Measurements from ENCODE around the gene PTPRN2.

Gene PTPRN2

GRCh38 chr7:157577796-157578339 lies 1009.8 kb downstream of the PTPRN2 start:
- ChIA-PET CTCF (no interaction called here), POLR2A (no interaction called here)
- no peak for DNase-seq (ENCODE audit: extremely low spot score)
- no peak for TF ChIP-seq CTBP1 (IDR thresholded peaks at IDR 0.05; ENCODE audit: borderline replicate concordance)
- no peak for TF ChIP-seq FOXK2 (IDR thresholded peaks at IDR 0.05)
- no peak for TF ChIP-seq SUZ12 (IDR thresholded peaks at IDR 0.05)
- no peak for TF ChIP-seq SP1 (IDR thresholded peaks at IDR 0.05)
- TF ChIP-seq BHLHE40 (IDR thresholded peaks at IDR 0.05; ENCODE audit: borderline replicate concordance), result no peak
- TF ChIP-seq NFRKB (IDR thresholded peaks at IDR 0.05), result no peak
- no peak for TF ChIP-seq ARNT (IDR thresholded peaks at IDR 0.05)
- no peak for TF ChIP-seq LEF1 (IDR thresholded peaks at IDR 0.05; ENCODE audit: borderline replicate concordance)

- DNase-seq (ENCODE audit: extremely low spot score), result no peak
- CTCF ChIA-PET, result no interaction called here
- POLR2A ChIA-PET, result no interaction called here
- no peak for TF ChIP-seq LEF1 (IDR thresholded peaks at IDR 0.05; ENCODE audit: borderline replicate concordance)
- TF ChIP-seq CTBP1 (IDR thresholded peaks at IDR 0.05; ENCODE audit: borderline replicate concordance), result no peak
- no peak for TF ChIP-seq HDGF (IDR thresholded peaks at IDR 0.05; ENCODE audit: borderline replicate concordance)
- no peak for TF ChIP-seq PKNOX1 (IDR thresholded peaks at IDR 0.05)
- no peak for TF ChIP-seq L3MBTL2 (conservative IDR thresholded peaks at IDR 0.05)
- no peak for TF ChIP-seq BHLHE40 (IDR thresholded peaks at IDR 0.05; ENCODE audit: borderline replicate concordance)
- no peak for TF ChIP-seq FOXM1 (IDR thresholded peaks at IDR 0.05; ENCODE audit: borderline replicate concordance)
These were observed 1010.6 kb downstream of the PTPRN2 start for GRCh38 chr7:157577061-157577460.

- TF ChIP-seq SUZ12 (IDR thresholded peaks at IDR 0.05) (no peak), ZNF384 (IDR thresholded peaks at IDR 0.05) (no peak), ARNT (IDR thresholded peaks at IDR 0.05) (no peak)
- DNase-seq (ENCODE audit: extremely low spot score), result no peak
- ChIA-PET POLR2A (no interaction called here), CTCF (no interaction called here)
These were observed 1011.2 kb downstream of the PTPRN2 start for GRCh38 chr7:157576415-157576814.

GRCh38 chr7:157575777-157576176 lies 1011.8 kb downstream of the PTPRN2 start:
- ChIA-PET CTCF (no interaction called here), POLR2A (no interaction called here)
- TF ChIP-seq L3MBTL2 (conservative IDR thresholded peaks at IDR 0.05) (no peak), BHLHE40 (IDR thresholded peaks at IDR 0.05; ENCODE audit: borderline replicate concordance) (no peak), FOXA1 (IDR thresholded peaks at IDR 0.05) (no peak), SUZ12 (IDR thresholded peaks at IDR 0.05) (no peak), ELF4 (IDR thresholded peaks at IDR 0.05) (no peak), TARDBP (IDR thresholded peaks at IDR 0.05) (no peak), SP1 (IDR thresholded peaks at IDR 0.05) (no peak), ZNF384 (IDR thresholded peaks at IDR 0.05) (no peak), ARNT (IDR thresholded peaks at IDR 0.05) (no peak), FOXK2 (IDR thresholded peaks at IDR 0.05) (no peak), FOXM1 (IDR thresholded peaks at IDR 0.05; ENCODE audit: borderline replicate concordance) (no peak), PKNOX1 (IDR thresholded peaks at IDR 0.05) (no peak), HDGF (IDR thresholded peaks at IDR 0.05; ENCODE audit: borderline replicate concordance) (no peak), LEF1 (IDR thresholded peaks at IDR 0.05; ENCODE audit: borderline replicate concordance) (no peak), NFRKB (IDR thresholded peaks at IDR 0.05) (no peak), CTBP1 (IDR thresholded peaks at IDR 0.05; ENCODE audit: borderline replicate concordance) (no peak)
- no peak for DNase-seq (ENCODE audit: extremely low spot score)

- TF ChIP-seq SUZ12 (IDR thresholded peaks at IDR 0.05), result no peak
- ChIA-PET POLR2A (no interaction called here), CTCF (no interaction called here)
- no peak for DNase-seq (ENCODE audit: extremely low spot score)
These were observed 1012.6 kb downstream of the PTPRN2 start for GRCh38 chr7:157574914-157575586.

- POLR2A ChIA-PET, result no interaction called here
- CTCF ChIA-PET, result interaction anchor here (1.0 kb wide), 1 partner anchor 19 kb away, joined by 3 read pairs; no protein-coding TSS in a partner anchor
- no peak for TF ChIP-seq ARNT (IDR thresholded peaks at IDR 0.05)
- no peak for TF ChIP-seq CTBP1 (IDR thresholded peaks at IDR 0.05; ENCODE audit: borderline replicate concordance)
- no peak for TF ChIP-seq TARDBP (IDR thresholded peaks at IDR 0.05)
- TF ChIP-seq ZNF384 (IDR thresholded peaks at IDR 0.05), result no peak
- TF ChIP-seq PKNOX1 (IDR thresholded peaks at IDR 0.05), result no peak
- no peak for DNase-seq (ENCODE audit: extremely low spot score)
These were observed 1013.4 kb downstream of the PTPRN2 start for GRCh38 chr7:157574120-157574825.

- POLR2A ChIA-PET, result no interaction called here
- no peak for DNase-seq (ENCODE audit: extremely low spot score)
- TF ChIP-seq ELF4 (IDR thresholded peaks at IDR 0.05) (no peak), BHLHE40 (IDR thresholded peaks at IDR 0.05; ENCODE audit: borderline replicate concordance) (no peak), LEF1 (IDR thresholded peaks at IDR 0.05; ENCODE audit: borderline replicate concordance) (no peak), NFRKB (IDR thresholded peaks at IDR 0.05) (no peak), TARDBP (IDR thresholded peaks at IDR 0.05) (no peak), ZNF384 (IDR thresholded peaks at IDR 0.05) (no peak), FOXM1 (IDR thresholded peaks at IDR 0.05; ENCODE audit: borderline replicate concordance) (no peak), ARNT (IDR thresholded peaks at IDR 0.05) (no peak), SP1 (IDR thresholded peaks at IDR 0.05) (no peak), SUZ12 (IDR thresholded peaks at IDR 0.05) (no peak), CTBP1 (IDR thresholded peaks at IDR 0.05; ENCODE audit: borderline replicate concordance) (no peak)
- CTCF ChIA-PET, result interaction anchor here (1.0 kb wide), 1 partner anchor 18 kb away, joined by 3 read pairs; no protein-coding TSS in a partner anchor
These were observed 1014.4 kb downstream of the PTPRN2 start for GRCh38 chr7:157573244-157573643.
